Hepatocyte (in vitro differentiated cells): ENCODE results near the gene C16orf96.

Experiments used
- CTCF ChIP-seq: fragments of 200-600 bp; sonication (generic); IDR thresholded peaks from 2 replicates; pipeline ENCODE4 v1.5.1; 2016; ENCODE audit warnings: antibody characterized with exemption, mild to moderate bottlenecking; ENCODE audit not compliant: poor library complexity
- EZH2 ChIP-seq: fragments of 200-600 bp; sonication (generic); IDR thresholded peaks from 2 replicates; pipeline ENCODE4 v1.6.1; 2016; ENCODE audit warnings: antibody characterized with exemption, mild to moderate bottlenecking, borderline replicate concordance
- EZH2phosphoT487 ChIP-seq: fragments of 200-600 bp; sonication (generic); IDR thresholded peaks from one replicate; pipeline ENCODE4 v1.6.1; 2018; ENCODE audit warnings: antibody characterized with exemption, mild to moderate bottlenecking, low read depth, moderate library complexity; ENCODE audit not compliant: unreplicated experiment, severe bottlenecking

- no peak for TF ChIP-seq CTCF
- TF ChIP-seq EZH2 = no peak
- no peak for TF ChIP-seq EZH2phosphoT487
Observed at GRCh38 chr16:4641895-4642294, 85.8 kb downstream of the C16orf96 start.
